ENCODE results near the gene PHLDB2.

The PHLDB2 gene

GRCh38 chr3:112018712-112019111 is 159.6 kb downstream of the PHLDB2 start:
- DNase-seq = no peak
- no peak for TF ChIP-seq GATA1 (IDR thresholded peaks at IDR 0.05; ENCODE audit: low read depth, low read length)

GRCh38 chr3:112019716-112020115 is 160.7 kb downstream of the PHLDB2 start:
- TF ChIP-seq GATA1 (IDR thresholded peaks at IDR 0.05; ENCODE audit: low read depth, low read length) (no peak), POLR2A (IDR thresholded peaks at IDR 0.05; ENCODE audit: low read length) (no peak)
- no peak for DNase-seq

GRCh38 chr3:112020674-112021085 is 161.6 kb downstream of the PHLDB2 start:
- TF ChIP-seq POLR2A (IDR thresholded peaks at IDR 0.05; ENCODE audit: low read length) (no peak), GATA1 (IDR thresholded peaks at IDR 0.05; ENCODE audit: low read depth, low read length) (no peak)
- no peak for DNase-seq
